Rectal smooth muscle tissue (tissue), 1 donor: ENCODE data around the gene GRK1.
A peak's percentile ranks its signal among the peaks of the same experiment; 100 is the strongest.

ENCODE experiments used
- H3K27ac ChIP-seq: one replicate; pipeline ENCODE4 v1.7.0; 2013; ENCODE audit warnings: low read depth, low read length, inconsistent platforms
- H3K27me3 ChIP-seq: one replicate; pipeline ENCODE4 v1.7.0; 2013; ENCODE audit warnings: low read length; ENCODE audit not compliant: control insufficient read depth, insufficient read depth
- H3K36me3 ChIP-seq: one replicate; pipeline ENCODE4 v1.7.0; 2013; ENCODE audit warnings: low read length; ENCODE audit not compliant: control insufficient read depth, insufficient read depth
- H3K4me1 ChIP-seq: one replicate; pipeline ENCODE4 v1.7.0; 2013; ENCODE audit warnings: low read length; ENCODE audit not compliant: control insufficient read depth, insufficient read depth
- H3K4me3 ChIP-seq: one replicate; pipeline ENCODE4 v1.7.0; 2013; ENCODE audit warnings: low read length
- H3K9ac ChIP-seq: one replicate; pipeline ENCODE4 v1.7.0; 2013; ENCODE audit warnings: low read length

Gene GRK1

GRCh38 chr13:113646921-113647340 lies 20.1 kb upstream of the GRK1 start:
- Histone ChIP-seq H3K9ac (no peak overlapping the region), H3K36me3 (no peaks in the 10 kb centered on the region), H3K27me3 (no peaks in the 10 kb centered on the region), H3K27ac (peak overlapping the region; percentile 34), H3K4me1 (no peaks in the 10 kb centered on the region), H3K4me3 (no peak overlapping the region)

DNA sequence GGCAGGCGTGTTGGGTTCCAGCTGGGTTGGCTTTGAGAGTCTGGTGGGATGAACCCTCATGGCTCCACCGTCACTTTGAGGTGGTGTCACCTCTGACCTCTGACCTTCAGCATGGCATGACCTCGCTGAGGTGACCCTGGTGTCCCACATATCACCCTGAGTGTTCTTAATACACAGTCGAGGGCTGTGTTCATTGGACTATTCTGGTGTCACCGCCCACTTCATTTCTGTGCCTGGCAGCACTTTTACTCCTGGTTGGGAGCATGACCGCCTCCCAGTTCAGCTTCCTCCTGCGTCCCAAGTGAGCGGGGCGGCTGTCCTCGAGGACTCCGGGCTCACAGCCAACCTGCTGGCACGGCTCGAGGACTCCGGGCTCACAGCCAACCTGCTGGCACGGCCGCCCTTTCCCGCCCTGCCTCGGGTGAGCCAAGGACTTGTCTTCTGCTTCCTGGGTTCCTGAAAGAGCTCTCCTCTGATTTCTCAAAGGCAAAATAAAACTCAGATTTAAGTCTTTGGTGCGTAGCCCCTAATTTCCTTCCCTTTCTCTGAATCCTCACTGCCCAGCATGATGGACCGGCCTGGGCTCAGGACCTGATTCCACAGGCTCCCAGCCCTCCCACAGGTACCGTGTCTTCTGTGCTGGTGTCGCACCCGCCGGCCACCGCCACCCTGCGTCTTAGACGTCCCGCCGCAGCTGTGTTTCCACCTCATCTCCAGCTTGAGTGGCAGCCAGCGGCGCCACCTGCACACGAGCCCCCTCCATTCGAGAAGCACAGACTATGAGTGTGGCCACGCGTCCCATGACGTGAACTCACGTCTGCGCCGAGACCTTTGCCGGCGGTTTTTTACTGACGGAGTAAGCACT lies 19.4 kb upstream of the GRK1 start:
- Histone ChIP-seq H3K4me3 (no peak overlapping the region), H3K4me1 (no peaks in the 10 kb centered on the region), H3K9ac (no peak overlapping the region), H3K27ac (peak overlapping the region; percentile 34), H3K27me3 (no peaks in the 10 kb centered on the region), H3K36me3 (no peaks in the 10 kb centered on the region)

DNA sequence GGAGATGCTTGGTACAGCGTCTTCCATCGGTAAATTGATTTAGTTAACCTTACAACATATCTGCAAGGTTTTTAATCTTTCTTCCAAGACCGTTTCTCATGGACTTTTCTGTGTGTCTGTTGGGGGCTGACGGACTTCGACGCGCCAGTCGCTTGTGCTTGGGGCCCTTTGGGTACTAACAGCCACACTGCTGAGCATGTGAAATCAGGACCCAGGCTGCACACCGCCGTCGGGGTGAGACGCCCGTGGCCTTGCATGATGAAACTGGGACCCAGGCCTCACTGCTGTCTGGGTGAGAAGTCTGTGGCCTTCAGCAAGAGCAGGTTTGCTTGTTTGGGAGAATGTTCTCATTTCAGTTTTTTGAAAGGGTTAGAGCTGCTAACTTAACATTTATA lies 18.8 kb upstream of the GRK1 start:
- Histone ChIP-seq H3K27ac (no peak overlapping the region), H3K4me1 (no peaks in the 10 kb centered on the region), H3K27me3 (no peaks in the 10 kb centered on the region), H3K36me3 (no peaks in the 10 kb centered on the region), H3K9ac (no peak overlapping the region), H3K4me3 (no peak overlapping the region)

GRCh38 chr13:113649212-113649611 lies 17.8 kb upstream of the GRK1 start:
- H3K9ac ChIP-seq: no peak overlapping the region
- H3K36me3 ChIP-seq: no peaks in the 10 kb centered on the region
- no peak overlapping the region for H3K4me3 ChIP-seq
- H3K27ac ChIP-seq: no peak overlapping the region
- H3K27me3 ChIP-seq: no peaks in the 10 kb centered on the region
- H3K4me1 ChIP-seq: no peaks in the 10 kb centered on the region

DNA sequence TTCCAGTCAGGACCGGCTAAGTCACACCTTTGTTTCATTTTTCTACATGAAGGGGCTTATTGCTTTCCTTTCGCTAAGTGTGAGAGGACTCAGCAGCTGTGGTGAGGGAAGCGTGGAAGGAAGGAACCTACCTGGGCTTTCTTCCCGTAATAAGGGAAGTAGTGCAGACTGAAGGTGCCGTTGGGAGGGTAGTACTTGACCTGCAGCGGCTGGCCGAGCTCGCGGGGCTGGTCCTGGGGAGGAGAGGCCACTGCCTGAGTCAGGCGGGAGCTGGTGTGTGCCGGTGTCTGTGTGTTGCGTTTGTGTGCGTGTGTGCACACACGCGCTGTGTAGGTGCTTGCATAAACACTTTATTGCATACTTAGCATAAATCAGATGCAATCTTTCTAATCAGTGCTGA lies 16.7 kb upstream of the GRK1 start:
- Histone ChIP-seq H3K27ac (no peak overlapping the region), H3K9ac (no peak overlapping the region), H3K4me1 (no peaks in the 10 kb centered on the region), H3K36me3 (no peaks in the 10 kb centered on the region), H3K27me3 (no peaks in the 10 kb centered on the region), H3K4me3 (no peak overlapping the region)

DNA sequence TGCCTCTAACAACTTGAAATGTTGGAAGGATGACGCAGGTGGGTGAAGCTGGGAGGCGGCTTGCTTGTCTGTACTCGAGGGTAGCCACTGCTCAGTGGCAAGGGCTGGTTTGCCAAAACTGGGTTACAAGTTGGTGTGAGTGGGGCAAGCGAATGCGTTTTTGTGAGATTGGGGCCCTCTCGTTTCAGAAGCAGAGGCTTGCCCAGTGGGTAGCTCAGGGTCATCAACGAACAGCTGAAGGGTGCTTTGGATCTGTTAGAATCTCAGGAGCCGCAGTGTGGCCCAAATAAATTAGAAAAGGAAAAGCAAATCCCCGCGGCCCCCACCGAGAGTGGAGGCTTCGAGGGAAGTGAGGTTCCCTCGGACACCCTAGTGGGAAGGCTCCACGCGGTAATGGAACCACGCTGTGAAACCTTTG lies 16.3 kb upstream of the GRK1 start:
- H3K4me1 ChIP-seq: no peaks in the 10 kb centered on the region
- no peaks in the 10 kb centered on the region for H3K36me3 ChIP-seq
- no peak overlapping the region for H3K27ac ChIP-seq
- no peak overlapping the region for H3K4me3 ChIP-seq
- no peaks in the 10 kb centered on the region for H3K27me3 ChIP-seq
- H3K9ac ChIP-seq: no peak overlapping the region

- H3K36me3 ChIP-seq: no peaks in the 10 kb centered on the region
- H3K27ac ChIP-seq: no peak overlapping the region
- H3K4me3 ChIP-seq: no peak overlapping the region
- no peaks in the 10 kb centered on the region for H3K4me1 ChIP-seq
- H3K27me3 ChIP-seq: no peaks in the 10 kb centered on the region
- H3K9ac ChIP-seq: no peak overlapping the region
Measured at GRCh38 chr13:113651511-113652403, 15.3 kb upstream of the GRK1 start.

DNA sequence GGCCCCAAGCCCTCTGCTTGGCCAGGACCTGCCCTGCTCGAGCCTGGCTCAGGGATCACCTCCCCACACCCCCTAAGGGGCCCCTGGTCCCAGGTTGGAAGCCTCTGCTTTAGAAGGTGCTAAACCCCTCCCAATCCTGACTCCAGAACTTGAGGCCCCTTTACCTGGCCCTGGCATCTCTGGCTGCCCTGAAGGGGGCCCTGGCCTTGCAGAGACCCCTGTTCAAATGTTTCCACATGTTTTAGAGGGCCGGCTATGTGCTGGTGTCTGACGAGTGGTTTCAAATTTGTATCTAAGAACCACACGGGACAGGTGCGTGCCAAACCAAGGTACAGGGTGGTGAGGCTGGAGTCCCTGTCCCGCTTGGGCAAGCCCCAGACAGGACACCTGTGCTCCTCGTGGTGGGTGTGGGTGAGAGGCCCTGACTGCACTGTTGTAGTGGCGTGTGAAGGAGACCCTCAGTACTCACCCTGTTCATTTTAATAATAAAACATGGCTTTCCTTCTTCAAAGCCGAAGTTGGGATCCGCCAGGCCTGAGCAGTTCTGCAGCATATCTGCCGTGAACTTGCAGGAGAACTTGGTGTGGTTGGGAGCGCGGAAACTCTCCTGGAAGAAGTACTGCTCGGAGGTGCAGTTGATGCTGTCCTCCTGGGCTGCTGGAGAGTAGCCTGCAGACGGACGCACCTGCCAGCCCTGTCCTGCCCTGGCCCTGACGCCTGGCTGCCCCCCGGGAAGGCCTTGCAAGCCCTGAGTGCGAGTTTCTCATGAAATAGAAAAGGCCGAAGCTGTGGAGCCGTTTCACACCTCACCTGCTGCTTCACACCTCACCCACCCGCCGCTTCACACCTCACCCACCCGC lies 14.4 kb upstream of the GRK1 start:
- Histone ChIP-seq H3K9ac (no peak overlapping the region), H3K27me3 (no peaks in the 10 kb centered on the region), H3K4me1 (no peaks in the 10 kb centered on the region), H3K27ac (no peak overlapping the region), H3K36me3 (no peaks in the 10 kb centered on the region), H3K4me3 (no peak overlapping the region)

DNA sequence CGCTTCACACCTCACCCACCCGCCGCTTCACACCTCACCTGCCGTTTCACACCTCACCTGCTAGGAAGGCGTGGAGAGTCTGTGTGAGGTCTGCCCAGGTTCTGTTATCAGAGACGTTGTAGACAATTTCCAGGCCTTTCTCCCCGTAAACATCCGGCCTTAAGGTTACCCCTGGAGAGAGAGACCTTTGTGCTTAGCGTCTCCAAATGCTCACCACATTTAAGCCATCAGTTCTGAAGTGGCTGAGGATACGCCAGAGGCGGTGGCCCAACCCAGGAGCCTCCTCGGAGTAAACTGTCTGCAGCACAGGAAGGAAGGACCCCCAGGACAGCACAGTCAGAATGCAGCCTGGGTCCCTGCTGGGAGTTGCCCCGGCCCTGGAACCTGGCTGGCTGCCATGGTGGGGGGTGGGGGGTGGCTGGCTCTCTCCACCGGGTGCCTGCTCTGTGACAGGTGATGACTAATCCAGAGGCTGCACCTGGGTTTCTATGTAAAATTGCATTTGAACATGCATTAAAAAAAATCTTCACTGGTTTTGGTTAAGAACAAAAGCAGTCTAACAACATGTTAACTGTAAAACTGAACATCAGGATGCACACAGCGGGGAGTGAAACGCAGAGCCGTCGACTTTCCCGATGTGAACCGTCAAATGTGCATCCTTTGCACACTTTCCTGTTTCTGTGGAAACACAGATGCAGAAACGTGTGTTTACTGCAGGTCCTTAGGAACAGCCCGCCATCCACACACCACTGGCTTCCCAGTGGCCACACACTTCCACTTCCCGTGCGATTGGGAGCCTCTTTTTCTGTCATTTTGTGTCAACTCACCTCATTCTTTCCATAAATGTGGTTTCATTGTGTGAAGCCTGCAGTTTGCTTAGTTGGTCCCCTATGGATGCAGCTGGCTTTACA lies 13.5 kb upstream of the GRK1 start:
- Histone ChIP-seq H3K4me1 (no peaks in the 10 kb centered on the region), H3K9ac (no peak overlapping the region), H3K27ac (no peak overlapping the region), H3K4me3 (no peak overlapping the region), H3K36me3 (no peaks in the 10 kb centered on the region), H3K27me3 (no peaks in the 10 kb centered on the region)

- Histone ChIP-seq H3K27me3 (no peaks in the 10 kb centered on the region), H3K27ac (no peak overlapping the region), H3K9ac (no peak overlapping the region), H3K4me1 (no peaks in the 10 kb centered on the region), H3K4me3 (no peak overlapping the region), H3K36me3 (no peaks in the 10 kb centered on the region)
Measured at GRCh38 chr13:113654175-113654560, 12.9 kb upstream of the GRK1 start.

GRCh38 chr13:113654591-113655345 lies 12.3 kb upstream of the GRK1 start:
- Histone ChIP-seq H3K9ac (no peak overlapping the region), H3K36me3 (no peaks in the 10 kb centered on the region), H3K27ac (no peak overlapping the region), H3K27me3 (no peaks in the 10 kb centered on the region), H3K4me3 (no peak overlapping the region), H3K4me1 (no peaks in the 10 kb centered on the region)
